ENCODE measurements around the gene TADA3.

DNA sequence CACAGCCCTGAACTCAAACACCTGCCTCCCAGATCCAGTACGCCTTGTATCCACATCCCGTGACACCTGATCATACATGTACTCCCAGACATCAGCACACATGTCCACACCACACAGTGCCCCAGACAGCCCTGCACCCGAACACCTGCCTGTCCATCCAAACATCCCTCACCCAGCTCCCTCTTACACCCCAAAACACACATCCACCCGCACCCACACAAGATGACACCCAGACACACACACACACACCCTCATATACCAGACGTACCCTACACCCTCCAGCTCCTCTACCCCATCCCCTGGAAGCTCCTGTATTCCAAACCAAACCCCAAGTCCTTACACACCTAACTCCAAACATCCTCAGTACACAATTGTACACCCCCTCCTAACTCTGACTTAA lies 23.3 kb downstream of the TADA3 start:
- TF ChIP-seq, protein P1, sequence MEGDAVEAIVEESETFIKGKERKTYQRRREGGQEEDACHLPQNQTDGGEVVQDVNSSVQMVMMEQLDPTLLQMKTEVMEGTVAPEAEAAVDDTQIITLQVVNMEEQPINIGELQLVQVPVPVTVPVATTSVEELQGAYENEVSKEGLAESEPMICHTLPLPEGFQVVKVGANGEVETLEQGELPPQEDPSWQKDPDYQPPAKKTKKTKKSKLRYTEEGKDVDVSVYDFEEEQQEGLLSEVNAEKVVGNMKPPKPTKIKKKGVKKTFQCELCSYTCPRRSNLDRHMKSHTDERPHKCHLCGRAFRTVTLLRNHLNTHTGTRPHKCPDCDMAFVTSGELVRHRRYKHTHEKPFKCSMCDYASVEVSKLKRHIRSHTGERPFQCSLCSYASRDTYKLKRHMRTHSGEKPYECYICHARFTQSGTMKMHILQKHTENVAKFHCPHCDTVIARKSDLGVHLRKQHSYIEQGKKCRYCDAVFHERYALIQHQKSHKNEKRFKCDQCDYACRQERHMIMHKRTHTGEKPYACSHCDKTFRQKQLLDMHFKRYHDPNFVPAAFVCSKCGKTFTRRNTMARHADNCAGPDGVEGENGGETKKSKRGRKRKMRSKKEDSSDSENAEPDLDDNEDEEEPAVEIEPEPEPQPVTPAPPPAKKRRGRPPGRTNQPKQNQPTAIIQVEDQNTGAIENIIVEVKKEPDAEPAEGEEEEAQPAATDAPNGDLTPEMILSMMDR (IDR thresholded peaks at IDR 0.05), result no peak
- no peak for TF ChIP-seq POLR2A (IDR thresholded peaks at IDR 0.05)

Measured in Peyer's patch (tissue), 4 donors.